ENCODE results near the gene KLK12.

The KLK12 gene

GRCh38 chr19:51034704-51035103 lies at the start of gene KLK12:
Gene KLK12 (minus strand): TSS chr19:51035002. CDS start chr19:51034621, 381 bp downstream.
- no peak for DNase-seq

- no peak for DNase-seq
Measured at GRCh38 chr19:51084505-51084904, 49.7 kb upstream of the KLK12 start.

- DNase-seq, result no peak
Measured at GRCh38 chr19:51083783-51084182, 49.0 kb upstream of the KLK12 start.

- no peak for DNase-seq
Measured at GRCh38 chr19:51083181-51083580, 48.4 kb upstream of the KLK12 start.

- DNase-seq, result no peak
Measured at GRCh38 chr19:51082611-51083010, 47.8 kb upstream of the KLK12 start, which contains the start of gene KLK14. Gene KLK14 (minus strand): TSS chr19:51082887. CDS start chr19:51082614, 273 bp downstream.

- no peak for DNase-seq
Measured at GRCh38 chr19:51081476-51081875, 46.7 kb upstream of the KLK12 start.

- DNase-seq, result no peak
Measured at GRCh38 chr19:51079481-51080110, 44.8 kb upstream of the KLK12 start.

- DNase-seq, result no peak
Measured at GRCh38 chr19:51078731-51079130, 43.9 kb upstream of the KLK12 start.

GRCh38 chr19:51078104-51078503 lies 43.3 kb upstream of the KLK12 start:
- DNase-seq, result no peak

- no peak for DNase-seq
Measured at GRCh38 chr19:51076631-51077213, 41.9 kb upstream of the KLK12 start.

GRCh38 chr19:51075998-51076397 lies 41.2 kb upstream of the KLK12 start:
- no peak for DNase-seq

- no peak for DNase-seq
Measured at GRCh38 chr19:51071095-51071405, 36.2 kb upstream of the KLK12 start.

GRCh38 chr19:51070334-51071094 lies 35.7 kb upstream of the KLK12 start:
- DNase-seq, result no peak

- no peak for DNase-seq
Measured at GRCh38 chr19:51066393-51067186, 31.8 kb upstream of the KLK12 start.

GRCh38 chr19:51065221-51065960 lies 30.6 kb upstream of the KLK12 start:
- no peak for DNase-seq

- no peak for DNase-seq
Measured at GRCh38 chr19:51064534-51065220, 29.9 kb upstream of the KLK12 start, which contains the start of gene KLK13. Gene KLK13 (minus strand): TSS chr19:51065092. CDS start chr19:51065067, 25 bp downstream.

- DNase-seq, result no peak
Measured at GRCh38 chr19:51063664-51064063, 28.9 kb upstream of the KLK12 start.

- no peak for DNase-seq
Measured at GRCh38 chr19:51060973-51061372, 26.2 kb upstream of the KLK12 start.

GRCh38 chr19:51060336-51060735 lies 25.5 kb upstream of the KLK12 start:
- DNase-seq, result no peak

- no peak for DNase-seq
Measured at GRCh38 chr19:51059715-51060114, 24.9 kb upstream of the KLK12 start.

GRCh38 chr19:51055866-51056265 lies 21.1 kb upstream of the KLK12 start:
- DNase-seq, result no peak

- DNase-seq, result no peak
Measured at GRCh38 chr19:51047031-51047335, 12.2 kb upstream of the KLK12 start.

Data from CD4-positive, alpha-beta T cell treated with Interleukin-4 for 1 hour (primary cell).